ENCODE measurements around the gene MCC. TPM values are rescaled to one million over a fixed set of nuclear protein-coding genes. Genes with fewer than 3 reads are reported as not detected.

MCC gene
- total RNA-seq, 5 donors from 2014 or later (not counting 1 experiment from before 2014, with no cell fraction given): 2.6 to 8.3 (median 6.3) TPM

DNA sequence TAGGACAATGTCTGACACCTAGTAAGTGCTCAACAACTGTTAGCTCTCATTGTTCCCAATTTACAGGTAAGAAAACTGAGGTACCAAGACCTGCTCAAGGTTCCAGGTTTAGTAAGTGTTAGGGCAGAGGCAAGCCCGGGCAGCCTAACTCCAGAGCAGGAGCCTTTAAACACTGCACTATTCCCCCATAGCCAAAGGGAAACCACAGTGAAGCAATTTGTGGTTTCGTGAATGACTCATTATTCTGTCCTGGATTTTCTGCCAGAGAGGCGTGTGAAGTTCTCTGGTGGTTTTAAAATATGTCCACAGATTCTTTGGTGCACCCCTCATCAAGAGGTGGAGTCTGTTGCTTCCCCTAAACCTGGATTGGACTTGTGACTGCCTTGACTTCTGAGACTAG is 1.0 kb upstream of the MCC start:
- Mint-ChIP-seq H3K27ac (no peak overlapping the region), H3K9me3 (peaks cover 7 to 20% (median 9%) of the 10 kb centered on the region in 3 donors), H3K4me1 (peaks cover 10 to 25% (median 20%) of the 10 kb centered on the region in 3 donors), H3K36me3 (peaks cover 11% of the 10 kb centered on the region), H3K27me3 (peaks cover 64 to 70% of the 10 kb centered on the region in 2 donors), H3K4me3 (peak overlapping the region in 2 of 3 donors; percentile 68 to 82)
- peaks cover 5 to 18% of the 10 kb centered on the region in 2 experiments for H3K4me1 ChIP-seq (ENCODE audit: control insufficient read depth in 1 of 2, extremely low read depth in 1 of 2, insufficient read depth in 2 of 2, low read length in 2 of 2)
- H3K9me3 ChIP-seq: peaks cover 2% of the 10 kb centered on the region
- CTCF ChIA-PET: no interaction called here
- H3K27ac ChIP-seq (ENCODE audit: low read length): no peak overlapping the region
- POLR2A ChIA-PET: no interaction called here
- 0% methylated on average over 1 of the region's 3 CpGs for WGBS (ENCODE audit: insufficient coverage)
- H3K4me3 ChIP-seq (ENCODE audit: control insufficient read depth in 1 of 2, extremely low read depth in 1 of 2, low read length in 1 of 2): no peak overlapping the region
- ATAC-seq (replicated peaks in 1 of 4) (peak in 3 of 4 experiments; percentile 28 to 46 (median 39)), DNase-seq (peak in 1 of 35 experiments; percentile 47)
- no peaks in the 10 kb centered on the region for H3K36me3 ChIP-seq (ENCODE audit: control insufficient read depth in 2 of 2, extremely low read depth in 1 of 2, insufficient read depth in 1 of 2, low read length in 1 of 2)
- H3K27me3 ChIP-seq (replicated peaks in 1 of 2; ENCODE audit: control insufficient read depth in 2 of 2, extremely low read depth in 1 of 2, insufficient read depth in 2 of 2, low read length in 1 of 2): peaks cover 29 to 38% of the 10 kb centered on the region in 2 experiments

DNA sequence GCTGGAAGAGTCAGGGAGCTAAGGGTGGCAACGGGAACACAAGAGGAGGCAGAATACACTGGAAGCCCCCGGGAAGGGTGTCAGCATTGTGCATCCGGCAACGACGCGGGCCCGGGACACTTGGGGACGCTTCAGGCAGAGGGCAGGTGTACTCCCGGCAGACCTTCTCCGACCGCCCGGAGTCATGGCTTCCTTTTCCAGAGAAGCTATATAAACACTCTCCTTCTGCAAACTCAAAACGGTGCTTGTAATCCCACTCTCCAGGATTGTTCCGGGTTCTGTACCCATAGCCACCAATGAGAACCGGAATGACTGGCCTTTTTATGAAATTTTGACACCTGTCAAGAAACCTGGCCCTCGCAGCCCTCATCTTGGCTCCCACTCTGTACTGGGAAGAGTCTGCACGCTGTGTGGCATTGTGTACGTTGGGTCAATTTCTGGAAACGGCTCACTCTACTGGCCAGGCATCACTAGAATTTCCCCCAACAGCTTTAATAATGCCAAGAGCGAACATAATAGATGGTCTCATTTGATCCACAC is 462 bp upstream of the MCC start:
- ChIA-PET POLR2A (no interaction called here), CTCF (no interaction called here)
- H3K36me3 Mint-ChIP-seq: peaks cover 11% of the 10 kb centered on the region
- Histone ChIP-seq H3K27ac (ENCODE audit: low read length) (no peak overlapping the region), H3K4me3 (ENCODE audit: control insufficient read depth in 1 of 2, extremely low read depth in 1 of 2, low read length in 1 of 2) (peak overlapping the region; percentile 52 to 58), H3K27me3 (replicated peaks in 1 of 2; ENCODE audit: control insufficient read depth in 2 of 2, extremely low read depth in 1 of 2, insufficient read depth in 2 of 2, low read length in 1 of 2) (peaks cover 27 to 38% of the 10 kb centered on the region in 2 experiments), H3K4me1 (ENCODE audit: control insufficient read depth in 1 of 2, extremely low read depth in 1 of 2, insufficient read depth in 2 of 2, low read length in 2 of 2) (peaks cover 5 to 18% of the 10 kb centered on the region in 2 experiments), H3K36me3 (ENCODE audit: control insufficient read depth in 2 of 2, extremely low read depth in 1 of 2, insufficient read depth in 1 of 2, low read length in 1 of 2) (no peaks in the 10 kb centered on the region), H3K9me3 (peaks cover 2% of the 10 kb centered on the region)
- DNase-seq: peak in 1 of 35 experiments; percentile 15
- ATAC-seq (replicated peaks in 1 of 4): peak in 3 of 4 experiments; percentile 14 to 38 (median 30)
- H3K27ac Mint-ChIP-seq: no peak overlapping the region
- peaks cover 65 to 72% of the 10 kb centered on the region in 2 donors for H3K27me3 Mint-ChIP-seq
- WGBS (ENCODE audit: insufficient coverage): 31% methylated on average over 15 of the region's 20 CpGs
- peaks cover 7 to 20% (median 9%) of the 10 kb centered on the region in 3 donors for H3K9me3 Mint-ChIP-seq
- H3K4me3 Mint-ChIP-seq: peak overlapping the region; percentile 68 to 82 (median 72)
- H3K4me1 Mint-ChIP-seq: peaks cover 10 to 25% (median 20%) of the 10 kb centered on the region in 3 donors

DNA sequence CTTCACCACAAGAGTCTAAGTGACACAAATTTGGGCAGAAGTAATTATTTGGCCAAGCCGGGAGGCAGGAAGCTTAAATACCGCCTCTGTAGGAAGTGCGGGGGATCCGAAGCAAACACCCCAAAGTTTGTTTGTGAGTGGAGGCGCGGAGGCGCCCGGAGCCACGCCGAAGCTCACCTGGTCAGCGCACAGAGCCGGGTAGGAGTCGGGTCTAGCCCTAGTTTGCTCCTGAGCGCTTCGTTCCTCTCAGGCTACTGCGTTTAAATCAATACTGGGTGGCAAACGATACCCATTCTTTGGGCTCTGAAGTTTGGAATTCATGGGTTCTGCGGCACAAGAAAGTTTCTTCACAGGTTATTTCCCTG is 855 bp downstream of the MCC start:
- ATAC-seq (replicated peaks in 1 of 4) (peak in 3 of 4 experiments; percentile 3 to 19 (median 17)), DNase-seq (peak in 3 of 35 experiments; percentile 0 to 16 (median 3))
- Histone ChIP-seq H3K27ac (ENCODE audit: low read length) (no peak overlapping the region), H3K27me3 (replicated peaks in 1 of 2; ENCODE audit: control insufficient read depth in 2 of 2, extremely low read depth in 1 of 2, insufficient read depth in 2 of 2, low read length in 1 of 2) (peaks cover 24 to 38% of the 10 kb centered on the region in 2 experiments), H3K4me3 (ENCODE audit: control insufficient read depth in 1 of 2, extremely low read depth in 1 of 2, low read length in 1 of 2) (peak overlapping the region; percentile 52 to 77), H3K36me3 (ENCODE audit: control insufficient read depth in 2 of 2, extremely low read depth in 1 of 2, insufficient read depth in 1 of 2, low read length in 1 of 2) (no peaks in the 10 kb centered on the region), H3K9me3 (peaks cover 2% of the 10 kb centered on the region), H3K4me1 (ENCODE audit: control insufficient read depth in 1 of 2, extremely low read depth in 1 of 2, insufficient read depth in 2 of 2, low read length in 2 of 2) (peaks cover 5 to 18% of the 10 kb centered on the region in 2 experiments)
- H3K36me3 Mint-ChIP-seq: peaks cover 11% of the 10 kb centered on the region
- 8% methylated on average over 18 of the region's 18 CpGs for WGBS (ENCODE audit: insufficient coverage)
- H3K9me3 Mint-ChIP-seq: peaks cover 7 to 20% (median 9%) of the 10 kb centered on the region in 3 donors
- H3K27ac Mint-ChIP-seq: no peak overlapping the region
- peaks cover 74 to 78% of the 10 kb centered on the region in 2 donors for H3K27me3 Mint-ChIP-seq
- peak overlapping the region; percentile 66 to 82 (median 73) for H3K4me3 Mint-ChIP-seq
- peaks cover 10 to 25% (median 20%) of the 10 kb centered on the region in 3 donors for H3K4me1 Mint-ChIP-seq
- ChIA-PET CTCF (no interaction called here), POLR2A (no interaction called here)

DNA sequence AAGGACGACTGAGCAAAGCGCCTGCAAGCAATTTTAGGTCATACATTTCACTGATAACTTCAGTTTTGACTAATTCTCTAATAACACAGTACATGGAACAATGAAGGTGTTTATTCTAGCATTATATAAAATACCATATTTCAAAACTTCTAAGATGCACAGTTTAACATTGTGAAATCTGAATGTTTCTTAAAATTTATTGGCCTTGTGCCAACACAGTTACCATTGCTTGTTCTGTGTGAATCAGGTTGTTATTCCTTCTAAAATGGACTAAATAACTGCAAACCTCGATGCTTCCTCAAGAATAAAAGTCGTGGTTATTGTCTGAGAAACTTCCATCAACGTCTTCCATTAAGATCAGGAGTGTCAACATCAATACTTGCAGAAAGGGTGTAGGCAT is 8.0 kb downstream of the MCC start:
- WGBS (ENCODE audit: insufficient coverage): 20% methylated on average over 1 of the region's 5 CpGs
- no peak for DNase-seq
- Mint-ChIP-seq H3K4me3 (no peak overlapping the region), H3K36me3 (no peaks in the 10 kb centered on the region), H3K27me3 (peaks cover 18 to 29% of the 10 kb centered on the region in 2 donors), H3K4me1 (no peaks in the 10 kb centered on the region), H3K27ac (no peak overlapping the region), H3K9me3 (no peaks in the 10 kb centered on the region)
- ATAC-seq (replicated peaks in 1 of 4): no peak
- Histone ChIP-seq H3K9me3 (no peaks in the 10 kb centered on the region), H3K27ac (ENCODE audit: low read length) (no peak overlapping the region), H3K36me3 (ENCODE audit: control insufficient read depth in 2 of 2, extremely low read depth in 1 of 2, insufficient read depth in 1 of 2, low read length in 1 of 2) (no peaks in the 10 kb centered on the region), H3K4me1 (ENCODE audit: control insufficient read depth in 1 of 2, extremely low read depth in 1 of 2, insufficient read depth in 2 of 2, low read length in 2 of 2) (no peaks in the 10 kb centered on the region), H3K4me3 (ENCODE audit: control insufficient read depth in 1 of 2, extremely low read depth in 1 of 2, low read length in 1 of 2) (no peak overlapping the region), H3K27me3 (replicated peaks in 1 of 2; ENCODE audit: control insufficient read depth in 2 of 2, extremely low read depth in 1 of 2, insufficient read depth in 2 of 2, low read length in 1 of 2) (peaks cover 6 to 8% of the 10 kb centered on the region in 2 experiments)
- ChIA-PET POLR2A (no interaction called here), CTCF (no interaction called here)

DNA sequence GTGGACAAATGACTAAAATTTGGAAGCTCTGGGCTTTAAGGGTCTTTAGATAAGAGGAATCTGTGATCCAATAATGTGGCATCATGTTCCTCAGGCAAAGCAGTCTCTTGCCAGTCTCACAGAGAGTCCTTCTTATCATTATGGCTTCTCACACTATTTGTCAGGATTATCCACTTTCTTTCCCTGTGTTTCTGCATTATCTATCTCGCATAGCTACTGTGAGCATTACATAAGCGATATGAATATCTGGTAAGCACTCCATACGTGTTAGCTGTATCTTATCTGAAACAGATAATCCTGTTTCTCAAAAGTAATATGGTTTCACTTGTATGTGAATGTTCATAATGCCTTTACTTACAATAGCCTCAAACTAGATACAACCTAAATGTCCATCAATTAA is 9.6 kb downstream of the MCC start:
- Histone ChIP-seq H3K4me3 (ENCODE audit: control insufficient read depth in 1 of 2, extremely low read depth in 1 of 2, low read length in 1 of 2) (no peak overlapping the region), H3K27ac (ENCODE audit: low read length) (no peak overlapping the region), H3K36me3 (ENCODE audit: control insufficient read depth in 2 of 2, extremely low read depth in 1 of 2, insufficient read depth in 1 of 2, low read length in 1 of 2) (no peaks in the 10 kb centered on the region), H3K9me3 (no peaks in the 10 kb centered on the region), H3K27me3 (replicated peaks in 1 of 2; ENCODE audit: control insufficient read depth in 2 of 2, extremely low read depth in 1 of 2, insufficient read depth in 2 of 2, low read length in 1 of 2) (peaks cover 3 to 8% of the 10 kb centered on the region in 2 experiments), H3K4me1 (ENCODE audit: control insufficient read depth in 1 of 2, extremely low read depth in 1 of 2, insufficient read depth in 2 of 2, low read length in 2 of 2) (no peaks in the 10 kb centered on the region)
- Mint-ChIP-seq H3K27me3 (peaks cover 24 to 25% of the 10 kb centered on the region in 2 donors), H3K36me3 (no peaks in the 10 kb centered on the region), H3K9me3 (no peaks in the 10 kb centered on the region), H3K4me1 (no peaks in the 10 kb centered on the region), H3K27ac (no peak overlapping the region), H3K4me3 (no peak overlapping the region)
- CTCF ChIA-PET: interaction anchor here in 1 of 2 donors (0.5 kb wide), 1 partner anchor 518 kb away, joined by 9 read pairs; no protein-coding TSS in a partner anchor
- POLR2A ChIA-PET: no interaction called here
- ATAC-seq (replicated peaks in 1 of 4) (no peak), DNase-seq (no peak)
- WGBS (ENCODE audit: insufficient coverage): no CpG with 5 or more reads among the region's 3 CpGs

DNA sequence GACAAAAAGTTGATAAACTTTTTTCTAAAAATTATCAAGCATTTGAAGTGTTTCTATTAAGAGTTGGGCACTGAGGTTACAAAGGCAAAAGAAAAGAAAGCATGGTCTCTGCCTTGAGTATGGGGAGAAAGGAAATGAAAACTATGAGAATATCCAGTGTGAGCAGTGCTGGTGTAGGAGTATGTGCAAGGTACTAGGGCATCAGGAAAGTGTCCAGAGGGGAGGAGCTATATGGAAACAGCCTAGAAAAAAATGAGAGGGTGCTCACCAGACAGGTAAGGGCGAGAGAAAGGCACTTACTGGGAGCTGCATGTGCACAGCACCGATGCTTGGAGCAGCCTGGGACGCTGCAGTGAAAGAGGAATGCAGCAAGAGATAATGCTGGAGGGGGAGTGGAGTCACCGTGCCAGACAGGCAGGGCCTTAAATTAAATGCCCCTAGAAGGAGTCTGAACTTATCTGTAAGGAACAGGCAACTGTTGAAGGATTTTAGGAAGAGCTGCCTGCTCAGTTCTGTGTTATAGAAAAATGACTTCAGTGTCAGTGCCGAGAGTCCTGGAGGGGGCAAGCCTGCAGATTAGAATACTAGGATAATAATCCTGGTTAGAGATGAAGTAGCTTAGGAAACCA is 14.0 kb downstream of the MCC start:
- Histone ChIP-seq H3K4me1 (ENCODE audit: control insufficient read depth in 1 of 2, extremely low read depth in 1 of 2, insufficient read depth in 2 of 2, low read length in 2 of 2) (no peaks in the 10 kb centered on the region), H3K27ac (ENCODE audit: low read length) (no peak overlapping the region), H3K27me3 (replicated peaks in 1 of 2; ENCODE audit: control insufficient read depth in 2 of 2, extremely low read depth in 1 of 2, insufficient read depth in 2 of 2, low read length in 1 of 2) (peaks cover 2 to 7% of the 10 kb centered on the region in 2 experiments), H3K36me3 (ENCODE audit: control insufficient read depth in 2 of 2, extremely low read depth in 1 of 2, insufficient read depth in 1 of 2, low read length in 1 of 2) (no peaks in the 10 kb centered on the region), H3K4me3 (ENCODE audit: control insufficient read depth in 1 of 2, extremely low read depth in 1 of 2, low read length in 1 of 2) (no peak overlapping the region), H3K9me3 (no peaks in the 10 kb centered on the region)
- Mint-ChIP-seq H3K9me3 (peaks cover 0 to 3% (median 0%) of the 10 kb centered on the region in 3 donors), H3K4me3 (no peak overlapping the region), H3K27ac (no peak overlapping the region), H3K4me1 (no peaks in the 10 kb centered on the region), H3K27me3 (peaks cover 27 to 38% of the 10 kb centered on the region in 2 donors), H3K36me3 (no peaks in the 10 kb centered on the region)
- CTCF ChIA-PET: no interaction called here
- 47% methylated on average over 4 of the region's 5 CpGs for WGBS (ENCODE audit: insufficient coverage)
- ATAC-seq (replicated peaks in 1 of 4): no peak
- POLR2A ChIA-PET: interaction anchor here in 1 of 2 donors (0.7 kb wide), 1 partner anchor 307 kb away, joined by 3 read pairs; no protein-coding TSS in a partner anchor
- no peak for DNase-seq
